ENCODE data around the gene YLPM1.

DNA sequence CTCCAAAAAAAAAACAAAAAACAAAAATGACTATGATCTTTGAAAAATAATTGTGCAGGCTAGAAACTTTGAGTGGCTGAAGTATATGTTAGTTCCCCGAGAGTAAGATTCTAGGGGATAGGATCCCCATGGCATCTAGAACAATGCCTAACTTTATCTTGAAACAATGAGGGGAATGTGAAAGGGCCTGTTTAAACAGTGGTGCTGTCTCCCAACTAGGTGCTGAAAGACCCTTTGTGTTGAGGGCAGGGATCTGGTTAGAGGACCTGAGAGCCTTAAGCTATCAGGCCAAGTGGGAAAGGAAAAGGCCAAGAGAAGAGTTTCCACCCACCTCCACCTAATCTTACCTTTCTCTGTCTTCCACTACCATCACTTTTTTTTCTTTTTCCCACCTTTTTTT is 6.8 kb upstream of the YLPM1 start:
- TF ChIP-seq EZH2 (IDR thresholded peaks at IDR 0.05; ENCODE audit: insufficient read depth, poor library complexity, severe bottlenecking) (no peak), EZH2phosphoT487 (IDR thresholded peaks at IDR 0.05; ENCODE audit: insufficient read depth, low read depth) (no peak)

Data from GM23248 (cell line).